GM19452 (cell line): ENCODE results near the gene RPTN.
"Not testable (repeated sequence)": the region's sequence is repeated elsewhere in the genome, so short reads cannot be mapped to it uniquely, and the experiment has no call there.

ENCODE experiments used
- ATAC-seq: cut with Tn5 transposase; IDR thresholded peaks from one replicate; pipeline ENCODE4 v1.9.1; 2021; ENCODE audit not compliant: unreplicated experiment

Gene RPTN

GRCh38 chr1:152165286-152166077 lies 6.5 kb upstream of the RPTN start:
- ATAC-seq = no peak

GRCh38 chr1:152164517-152165136 lies 5.6 kb upstream of the RPTN start:
- no peak for ATAC-seq

GRCh38 chr1:152162792-152163463 lies 3.9 kb upstream of the RPTN start:
- ATAC-seq = no peak

GRCh38 chr1:152160576-152160975 lies 1.5 kb upstream of the RPTN start:
- no peak for ATAC-seq

GRCh38 chr1:152153996-152154395 lies 5.0 kb downstream of the RPTN start:
- no peak for ATAC-seq

DNA sequence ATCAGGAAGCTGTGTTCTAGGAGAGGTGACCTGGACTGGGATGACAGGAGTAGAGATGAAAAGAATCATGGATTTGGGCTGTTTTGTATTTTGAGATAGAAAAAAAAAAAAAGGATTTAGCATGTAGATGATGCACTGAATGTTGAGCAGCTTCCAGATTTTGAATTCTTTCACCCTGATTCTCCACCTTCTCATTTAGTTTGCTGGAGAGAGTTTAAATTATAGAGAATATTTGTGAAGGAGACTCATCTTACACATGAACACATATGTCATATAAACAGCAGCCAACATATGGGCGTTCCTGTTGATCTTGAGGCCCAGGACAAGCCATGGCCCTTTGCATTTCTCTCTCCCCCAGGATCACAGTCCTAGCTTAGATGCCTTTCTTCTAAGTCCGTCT lies 7.4 kb downstream of the RPTN start:
- no peak for ATAC-seq

DNA sequence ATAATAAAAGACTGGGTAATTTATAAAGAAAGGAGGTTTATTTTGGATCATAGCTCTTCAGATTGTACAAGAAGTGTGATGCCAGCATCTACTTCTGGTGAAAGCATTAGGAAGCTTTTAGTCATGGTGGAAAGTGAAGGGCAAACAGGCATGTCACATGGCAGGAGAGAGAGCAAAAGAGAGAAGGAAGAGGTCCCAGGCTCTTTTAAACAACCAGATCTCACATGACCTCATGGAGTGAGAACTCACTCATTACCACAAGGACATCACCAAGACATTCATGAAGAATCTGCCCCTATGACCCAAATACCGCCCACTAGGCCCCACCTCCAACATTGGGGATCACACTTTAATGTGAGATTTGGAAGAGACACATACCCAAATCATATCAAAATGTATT lies 10.0 kb downstream of the RPTN start:
- ATAC-seq = no peak

- ATAC-seq = no peak
These were observed 11.0 kb downstream of the RPTN start for GRCh38 chr1:152148051-152148450.

GRCh38 chr1:152145769-152146168 lies 13.3 kb downstream of the RPTN start:
- no peak for ATAC-seq

- not testable (repeated sequence) for ATAC-seq
These were observed 14.3 kb downstream of the RPTN start for GRCh38 chr1:152144674-152145183.

- ATAC-seq = peak; percentile 64
These were observed 15.7 kb downstream of the RPTN start for GRCh38 chr1:152143150-152143887.

DNA sequence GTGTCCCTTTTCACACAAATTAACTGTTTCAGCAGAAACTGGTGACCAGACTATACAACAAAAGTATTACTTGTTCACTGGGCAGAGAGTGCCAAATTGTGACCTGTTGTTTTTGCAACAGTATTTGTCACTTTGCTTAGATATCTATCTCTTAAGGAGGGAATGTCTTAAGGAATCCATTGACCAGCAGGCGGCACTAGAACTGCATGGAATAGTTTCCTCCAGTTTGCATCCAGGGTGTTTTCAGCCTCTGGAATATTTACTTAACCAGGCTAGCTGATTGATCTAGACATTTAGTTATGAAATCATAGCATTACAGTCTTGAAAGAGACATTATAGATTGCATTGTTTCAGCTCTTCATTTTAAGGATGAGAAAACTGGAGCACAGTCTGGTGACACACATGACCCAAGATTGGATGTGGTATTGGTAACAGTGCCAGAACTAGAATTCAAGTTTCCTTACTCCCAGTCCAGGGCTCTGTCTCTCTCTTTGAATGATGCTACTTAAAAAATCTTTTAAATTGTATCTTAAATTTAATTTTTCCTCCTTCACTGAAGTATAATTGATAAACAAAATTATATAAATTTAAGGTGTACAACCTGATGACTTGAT lies 16.9 kb downstream of the RPTN start:
- ATAC-seq = no peak

DNA sequence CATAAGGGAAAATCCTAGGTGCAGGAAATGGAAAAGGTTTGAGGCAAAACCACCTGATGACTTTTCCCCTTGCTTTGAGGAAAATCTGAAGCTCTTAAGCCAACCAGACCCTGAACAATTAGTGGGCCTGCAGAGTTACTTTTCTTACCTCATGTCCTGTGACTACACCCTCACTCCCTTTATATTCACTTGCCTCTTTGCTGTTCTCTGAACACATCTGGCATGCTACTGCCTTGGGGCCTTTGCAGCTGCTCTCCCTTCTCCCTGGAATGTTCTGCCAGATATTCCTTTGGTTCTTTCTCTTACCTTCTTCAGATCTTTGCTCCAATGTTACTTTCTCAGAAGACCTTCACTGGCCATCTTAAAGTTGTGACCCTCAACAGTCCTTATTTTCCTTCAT lies 21.8 kb downstream of the RPTN start:
- no peak for ATAC-seq

DNA sequence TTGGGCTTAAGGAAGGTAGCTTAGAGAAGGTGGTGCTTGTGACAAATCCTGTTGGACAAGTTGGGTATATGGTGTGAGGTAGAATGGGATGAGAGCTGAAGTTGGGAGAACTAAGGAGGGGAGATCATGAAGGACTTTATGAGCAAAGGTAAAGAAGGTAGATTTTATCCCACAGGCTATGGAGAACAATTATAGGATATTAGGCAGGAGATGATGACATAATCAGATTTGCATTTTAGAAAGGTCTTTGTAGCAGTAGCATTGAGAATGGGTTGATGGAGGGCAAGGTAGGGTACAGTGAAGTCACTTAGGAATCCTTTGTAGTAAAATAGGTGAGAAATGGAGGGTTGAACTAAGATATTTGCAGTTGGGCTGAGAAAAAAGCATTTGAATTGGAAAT lies 28.8 kb downstream of the RPTN start:
- ATAC-seq = no peak

DNA sequence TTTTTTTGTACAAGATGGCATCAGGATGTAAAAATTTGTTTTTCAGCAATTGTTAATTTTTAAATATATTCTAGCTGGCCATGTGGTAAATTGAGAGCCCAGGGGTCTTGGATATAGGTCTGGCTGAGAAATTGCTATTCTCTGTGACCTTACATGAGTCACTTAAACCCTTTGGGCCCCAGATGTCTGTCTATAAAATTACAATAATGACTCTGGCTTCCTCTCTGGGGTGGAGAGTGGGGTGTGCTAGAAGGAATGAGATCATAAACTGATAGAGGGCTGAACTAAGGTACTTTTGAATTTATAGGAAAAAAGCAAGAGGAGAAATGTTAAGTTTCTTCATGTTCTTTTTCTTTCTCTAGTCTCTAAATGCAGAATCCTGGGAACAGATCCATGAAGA lies 31.4 kb downstream of the RPTN start:
- no peak for ATAC-seq

- no peak for ATAC-seq
These were observed 33.1 kb downstream of the RPTN start for GRCh38 chr1:152125834-152126443.

GRCh38 chr1:152118915-152119314 lies 40.1 kb downstream of the RPTN start:
- ATAC-seq = no peak

- no peak for ATAC-seq
These were observed 43.7 kb downstream of the RPTN start, which contains the start of gene TCHH for GRCh38 chr1:152115344-152115743. Gene TCHH (minus strand): TSS chr1:152115444. CDS start chr1:152114080, 1,364 bp downstream.

DNA sequence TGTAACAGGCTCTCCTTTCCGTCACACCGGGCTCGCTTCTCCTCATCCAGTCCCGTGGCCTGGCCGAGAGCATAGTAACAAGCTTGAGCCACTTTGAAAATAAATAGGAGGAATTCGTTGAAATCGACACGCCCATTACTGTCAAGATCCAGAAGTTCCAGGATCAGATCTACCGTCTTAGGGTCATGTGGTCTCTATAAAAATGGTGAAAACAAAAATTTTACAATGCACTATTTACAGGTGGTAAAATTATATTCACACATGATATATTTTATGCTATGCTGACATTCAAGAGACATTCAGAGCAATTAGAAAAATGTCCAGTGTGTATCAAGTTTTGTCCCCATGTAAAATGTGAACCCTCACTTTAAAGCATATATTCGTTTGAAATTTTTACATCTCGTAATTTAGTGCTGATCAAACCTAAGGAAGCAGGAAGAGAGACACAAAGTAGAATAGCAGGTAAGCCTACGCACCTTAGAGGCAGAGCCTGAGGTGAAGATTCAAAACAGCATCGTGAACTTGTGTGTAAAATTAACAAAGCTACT lies 46.1 kb downstream of the RPTN start:
- no peak for ATAC-seq
